ENCODE results near the gene CELF4. TPM values are rescaled to one million over a fixed set of nuclear protein-coding genes. Genes with fewer than 3 reads are reported as not detected.

Gene CELF4
- polyA plus RNA-seq, 1 experiment = not detected

- H3K4me3 ChIP-seq (ENCODE audit: low read depth, low read length) = no peak overlapping the region
- no peak overlapping the region for H3K27ac ChIP-seq (ENCODE audit: low read depth, low read length)
- ChIA-PET POLR2A (no interaction called here), CTCF (no interaction called here)
- no peaks in the 10 kb centered on the region for H3K9me3 ChIP-seq (ENCODE audit: control insufficient read depth, insufficient read depth, low read length)
- H3K27me3 ChIP-seq (ENCODE audit: control insufficient read depth, insufficient read depth, low read length) = peaks cover 3% of the 10 kb centered on the region
- no peak for DNase-seq (ENCODE audit: low read depth, low spot score)
- no peak for TF ChIP-seq CTCF (IDR thresholded peaks at IDR 0.05; ENCODE audit: low read depth, low read length)
Observed at GRCh38 chr18:37305066-37305465, 260.5 kb downstream of the CELF4 start.

DNA sequence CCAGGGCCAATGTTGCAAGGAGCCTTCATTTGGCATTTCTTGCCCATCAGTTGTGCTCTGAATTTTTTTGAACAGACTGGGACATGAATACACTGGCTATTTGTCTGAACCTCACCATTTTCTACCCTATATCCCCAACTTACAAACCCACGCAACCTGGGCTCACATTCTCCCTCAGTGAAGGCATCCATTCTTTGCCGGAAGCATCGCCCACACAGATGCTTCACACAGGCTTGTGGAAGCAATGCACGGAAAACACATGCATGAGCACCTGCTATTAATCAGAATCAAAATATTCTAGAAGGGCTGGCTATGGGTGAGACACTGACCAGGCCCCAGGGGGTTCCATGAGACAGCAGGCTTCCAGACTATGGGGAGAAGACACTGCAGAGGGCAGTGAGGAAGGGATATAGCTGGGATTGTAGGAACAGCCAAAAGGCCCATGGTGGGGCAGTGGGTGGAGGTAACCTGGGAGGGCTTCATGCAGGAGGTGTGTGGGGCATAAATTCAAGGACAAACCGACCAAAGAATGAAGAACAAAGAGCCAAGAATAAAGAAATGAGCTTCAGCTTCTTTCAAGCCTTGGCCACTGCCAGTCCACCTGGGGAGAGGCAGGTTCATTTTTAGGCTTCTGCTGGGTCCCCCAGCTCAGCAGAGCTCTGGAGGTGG lies 261.5 kb downstream of the CELF4 start:
- no peak for DNase-seq (ENCODE audit: low read depth, low spot score)
- no peak overlapping the region for H3K4me3 ChIP-seq (ENCODE audit: low read depth, low read length)
- no peak overlapping the region for H3K27ac ChIP-seq (ENCODE audit: low read depth, low read length)
- ChIA-PET POLR2A (no interaction called here), CTCF (no interaction called here)
- no peaks in the 10 kb centered on the region for H3K9me3 ChIP-seq (ENCODE audit: control insufficient read depth, insufficient read depth, low read length)
- H3K27me3 ChIP-seq (ENCODE audit: control insufficient read depth, insufficient read depth, low read length) = peaks cover 3% of the 10 kb centered on the region
- no peak for TF ChIP-seq CTCF (IDR thresholded peaks at IDR 0.05; ENCODE audit: low read depth, low read length)

- POLR2A ChIA-PET = no interaction called here
- CTCF ChIA-PET = no interaction called here
- no peak for DNase-seq (ENCODE audit: low read depth, low spot score)
- Histone ChIP-seq H3K27me3 (ENCODE audit: control insufficient read depth, insufficient read depth, low read length) (peaks cover 3% of the 10 kb centered on the region), H3K27ac (ENCODE audit: low read depth, low read length) (no peak overlapping the region), H3K4me3 (ENCODE audit: low read depth, low read length) (no peak overlapping the region), H3K9me3 (ENCODE audit: control insufficient read depth, insufficient read depth, low read length) (no peaks in the 10 kb centered on the region)
- TF ChIP-seq CTCF (IDR thresholded peaks at IDR 0.05; ENCODE audit: low read depth, low read length) = no peak
Observed at GRCh38 chr18:37303009-37303408, 262.6 kb downstream of the CELF4 start.

DNA sequence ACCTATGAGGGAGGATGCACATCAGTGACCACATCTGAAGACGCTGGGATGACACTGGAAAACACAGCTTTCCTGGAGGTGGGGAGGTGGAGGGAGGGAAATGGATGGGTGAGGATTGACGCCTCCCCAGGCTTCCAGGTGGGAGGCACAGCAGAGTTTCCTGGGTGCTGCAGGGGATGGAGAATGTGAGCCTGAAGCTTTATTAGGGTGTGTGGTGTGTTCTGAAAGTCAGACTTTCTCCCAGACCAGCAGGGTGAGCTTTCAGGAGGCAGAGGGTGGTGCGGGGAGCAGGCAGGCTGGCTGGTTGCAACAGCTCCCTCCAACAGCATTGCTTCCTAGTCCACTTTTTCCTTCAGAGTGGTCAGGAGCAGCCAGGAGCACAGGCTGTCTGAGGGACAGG lies 263.1 kb downstream of the CELF4 start:
- Histone ChIP-seq H3K27ac (ENCODE audit: low read depth, low read length) (no peak overlapping the region), H3K27me3 (ENCODE audit: control insufficient read depth, insufficient read depth, low read length) (peaks cover 3% of the 10 kb centered on the region), H3K4me3 (ENCODE audit: low read depth, low read length) (no peak overlapping the region), H3K9me3 (ENCODE audit: control insufficient read depth, insufficient read depth, low read length) (no peaks in the 10 kb centered on the region)
- no peak for DNase-seq (ENCODE audit: low read depth, low spot score)
- CTCF ChIA-PET = no interaction called here
- no peak for TF ChIP-seq CTCF (IDR thresholded peaks at IDR 0.05; ENCODE audit: low read depth, low read length)
- POLR2A ChIA-PET = no interaction called here

GRCh38 chr18:37299471-37300304 lies 265.9 kb downstream of the CELF4 start:
- CTCF ChIA-PET = no interaction called here
- no peak overlapping the region for H3K27ac ChIP-seq (ENCODE audit: low read depth, low read length)

More at GRCh38 chr18:37299471-37300304, 265.9 kb downstream of the CELF4 start:
- DNase-seq (ENCODE audit: low read depth, low spot score) = peak; percentile 81
- H3K27me3 ChIP-seq (ENCODE audit: control insufficient read depth, insufficient read depth, low read length) = no peaks in the 10 kb centered on the region
- POLR2A ChIA-PET = interaction anchor here (0.5 kb wide), 1 partner anchor 289 kb away, joined by 9 read pairs; no protein-coding TSS in a partner anchor
- TF ChIP-seq CTCF (IDR thresholded peaks at IDR 0.05; ENCODE audit: low read depth, low read length) = no peak
- H3K4me3 ChIP-seq (ENCODE audit: low read depth, low read length) = no peak overlapping the region
- H3K9me3 ChIP-seq (ENCODE audit: control insufficient read depth, insufficient read depth, low read length) = no peaks in the 10 kb centered on the region

All from AG04450 (cell line).